Liver (tissue), 9 donors: ENCODE data around the gene CTDSP2. TPM values are rescaled to one million over a fixed set of nuclear protein-coding genes. Genes with fewer than 3 reads are reported as not detected.

Experiments used
- DNase-seq: peaks from one replicate; pipeline ENCODE4 v3.0.0-alpha.2; 2017; ENCODE audit warnings: low spot score
- H3K27ac ChIP-seq, 2 donors: one replicate each; pipeline ENCODE4 v1.7.0; 2013; ENCODE audit warnings: inconsistent platforms in 2 of 2, low read length in 2 of 2, control low read depth in 1 of 2, low read depth in 1 of 2, mild to moderate bottlenecking in 1 of 2
- H3K27me3 ChIP-seq, 4 donors: one replicate each; pipeline versions ENCODE4 v1.6.1 to v1.7.0; 2013; ENCODE audit warnings: low read length in 3 of 4, inconsistent platforms in 1 of 4, mild to moderate bottlenecking in 1 of 4, moderate library complexity in 1 of 4; ENCODE audit not compliant: control insufficient read depth in 4 of 4, insufficient read depth in 4 of 4
- H3K36me3 ChIP-seq, 4 donors: one replicate each; pipeline versions ENCODE4 v1.6.1 to v1.7.0; 2013; ENCODE audit warnings: low read length in 3 of 4, mild to moderate bottlenecking in 3 of 4, low read depth in 1 of 4, moderate library complexity in 1 of 4; ENCODE audit not compliant: control insufficient read depth in 4 of 4, insufficient read depth in 3 of 4
- H3K4me1 ChIP-seq, 4 donors: one replicate each; pipeline versions ENCODE4 v1.6.1 to v1.7.0; 2013; ENCODE audit warnings: low read length in 3 of 4, mild to moderate bottlenecking in 3 of 4, moderate library complexity in 1 of 4; ENCODE audit not compliant: control insufficient read depth in 4 of 4, insufficient read depth in 4 of 4
- H3K4me3 ChIP-seq, 3 donors: one replicate each; pipeline versions ENCODE4 v1.6.1 to v1.7.0; 2013; ENCODE audit warnings: low read length in 3 of 3, control low read depth in 1 of 3, low read depth in 1 of 3, mild to moderate bottlenecking in 1 of 3
- H3K9ac ChIP-seq, 2 donors: one replicate each; pipeline ENCODE4 v1.7.0; 2013; ENCODE audit warnings: low read length in 2 of 2, mild to moderate bottlenecking in 2 of 2, moderate library complexity in 2 of 2, control low read depth in 1 of 2, low read depth in 1 of 2
- H3K9me3 ChIP-seq, 4 donors: one replicate each; pipeline versions ENCODE4 v1.6.1 to v1.7.0; 2013; ENCODE audit warnings: low read length in 3 of 4; ENCODE audit not compliant: control insufficient read depth in 4 of 4
- EGR1 ChIP-seq, 2 donors: IDR thresholded peaks; 2 replicates each; pipeline ENCODE4 v1.6.1; 2016 to 2018; ENCODE audit warnings: antibody characterized with exemption in 2 of 2, low read depth in 2 of 2
- FOXA1 ChIP-seq: IDR thresholded peaks from 2 replicates; pipeline ENCODE4 v1.6.1; 2016; ENCODE audit warnings: antibody characterized with exemption
- FOXA2 ChIP-seq: IDR thresholded peaks from 2 replicates; pipeline ENCODE4 v1.6.1; 2016; ENCODE audit warnings: antibody characterized with exemption
- GABPA ChIP-seq, 2 donors: IDR thresholded peaks in 1 of 2; conservative IDR thresholded peaks in 1 of 2; 2 replicates each; pipeline ENCODE4 v1.6.1; 2016; ENCODE audit warnings: antibody characterized with exemption in 2 of 2, mild to moderate bottlenecking in 1 of 2, moderate library complexity in 1 of 2
- HNF4A ChIP-seq, 2 donors: conservative IDR thresholded peaks; 2 replicates each; pipeline ENCODE4 v1.6.1; 2016; ENCODE audit warnings: antibody characterized with exemption in 2 of 2, mild to moderate bottlenecking in 2 of 2
- HNF4G ChIP-seq: IDR thresholded peaks from 2 replicates; pipeline ENCODE4 v1.6.1; 2016; ENCODE audit warnings: antibody characterized with exemption
- JUND ChIP-seq, 2 donors: IDR thresholded peaks; 2 replicates each; pipeline ENCODE4 v1.6.1; 2016; ENCODE audit warnings: antibody characterized with exemption in 2 of 2
- NR2F2 ChIP-seq: IDR thresholded peaks from 2 replicates; pipeline ENCODE4 v1.6.1; 2016; ENCODE audit warnings: antibody characterized with exemption
- RAD21 ChIP-seq, 2 donors: IDR thresholded peaks; 2 replicates each; pipeline ENCODE4 v1.6.1; 2016; ENCODE audit warnings: antibody characterized with exemption in 2 of 2, mild to moderate bottlenecking in 2 of 2
- RXRA ChIP-seq, 2 donors: IDR thresholded peaks; 2 replicates each; pipeline ENCODE4 v1.6.1; 2017 to 2018; ENCODE audit warnings: antibody characterized with exemption in 2 of 2, mild to moderate bottlenecking in 1 of 2
- SP1 ChIP-seq: IDR thresholded peaks from 2 replicates; pipeline ENCODE4 v1.6.1; 2018; ENCODE audit warnings: antibody characterized with exemption, mild to moderate bottlenecking
- TAF1 ChIP-seq: conservative IDR thresholded peaks from 2 replicates; pipeline ENCODE4 v1.6.1; 2016; ENCODE audit warnings: antibody characterized with exemption, mild to moderate bottlenecking
- YY1 ChIP-seq: IDR thresholded peaks from 2 replicates; pipeline ENCODE4 v1.6.1; 2016; ENCODE audit warnings: antibody characterized with exemption, mild to moderate bottlenecking
- WGBS: extraction: QIAGEN DNeasy Blood & Tissue Kit; methylation state at CpG from one replicate; pipeline ENCODE4 v1.1.7; 2013; 5-methylcytosine and 5-hydroxymethylcytosine counted together
- polyA plus RNA-seq, 2 donors: library from polyadenylated mRNA; stranded (reverse) in 1 of 2; unstranded in 1 of 2; fragments of 200-250 nt in 1 of 2; fragments of >200 nt in 1 of 2; fragmentation: Nextera tagmentation in 1 of 2; extraction: Ambion mirVana in 1 of 2; gene quantifications; one replicate each; pipeline versions ENCODE4 v1.2.1 to v1.2.3, GENCODE V29; 2013 to 2015
- total RNA-seq, 2 donors: library from RNA; depleted of rRNA; stranded (reverse); fragments of >200 nt; gene quantifications; one replicate each; pipeline ENCODE4 v1.2.3, GENCODE V29; 2014
- TF ChIP-seq, protein P1 (sequence below): fragments of 150-350 bp; IDR thresholded peaks from 2 replicates; pipeline ENCODE4 v1.5.1; 2017; ENCODE audit warnings: improper control_type of control experiment, low read depth, low read length; ENCODE audit not compliant: missing input control
- TF ChIP-seq, protein P2 (sequence below): IDR thresholded peaks from 2 replicates; pipeline ENCODE4 v1.6.1; 2016; ENCODE audit warnings: antibody characterized with exemption
- TF ChIP-seq, protein P3 (sequence below): IDR thresholded peaks from 2 replicates; pipeline ENCODE4 v1.6.1; 2016; ENCODE audit warnings: antibody characterized with exemption
- TF ChIP-seq, protein P4 (sequence below): IDR thresholded peaks from 2 replicates; pipeline ENCODE4 v1.6.1; 2016; ENCODE audit warnings: antibody characterized with exemption
- TF ChIP-seq, protein P5 (sequence below): IDR thresholded peaks from 2 replicates; pipeline ENCODE4 v1.6.1; 2016; ENCODE audit warnings: antibody characterized with exemption, mild to moderate bottlenecking
- donor health status: healthy.
- donor health status: healthy.
- donor health status: healthy.
- donor health status: healthy.
- donor health status: healthy.

CTDSP2 gene
- total and polyA plus RNA-seq, 4 donors: 20.1 to 60.9 (median 43.7) TPM

DNA sequence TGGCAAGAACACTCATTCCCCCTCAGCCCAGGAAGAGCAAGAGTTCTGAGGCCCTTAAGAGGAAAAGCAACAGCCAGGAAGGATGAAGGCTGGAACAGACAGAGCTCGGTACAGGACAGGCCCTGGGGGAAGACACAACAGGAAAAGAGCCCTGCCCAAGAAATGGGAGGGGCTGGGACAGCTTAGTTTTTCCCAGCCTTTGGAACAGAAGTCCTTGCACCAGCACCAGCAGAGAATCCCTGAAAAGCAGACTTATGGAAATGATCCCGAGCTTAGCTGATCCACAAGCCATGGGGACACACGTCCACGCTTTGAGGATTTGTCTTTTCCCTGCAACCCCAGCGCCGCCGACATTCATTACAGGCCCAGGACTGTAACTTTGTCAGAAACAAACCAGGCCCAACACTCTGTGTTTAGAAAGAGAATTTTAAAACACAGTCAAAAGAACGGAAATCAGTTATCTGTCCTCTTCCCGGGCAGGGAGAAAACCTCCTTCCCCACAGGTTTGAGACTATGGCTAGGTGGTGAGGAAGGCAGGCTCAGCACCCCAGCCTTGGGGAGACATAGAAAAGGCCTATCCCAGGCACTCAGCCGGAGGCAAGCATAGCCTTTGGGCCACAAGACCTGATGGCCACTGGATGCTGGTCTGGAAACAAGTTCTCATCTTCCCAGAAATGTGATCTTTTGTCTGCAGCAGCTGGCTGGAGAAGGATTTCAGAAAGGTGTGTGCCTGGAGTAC, 24.0 kb downstream of the CTDSP2 start:
- H3K9ac ChIP-seq: no peak overlapping the region
- no peak for DNase-seq
- peaks cover 3 to 34% (median 9%) of the 10 kb centered on the region in 4 donors for H3K4me1 ChIP-seq
- WGBS: 85% methylated on average over 10 of the region's 10 CpGs
- H3K9me3 ChIP-seq: no peaks in the 10 kb centered on the region
- no peak overlapping the region for H3K4me3 ChIP-seq
- TF ChIP-seq JUND (IDR thresholded peaks at IDR 0.05) (no peak), RXRA (IDR thresholded peaks at IDR 0.05) (no peak), FOXA2 (no peak), NR2F2 (no peak), GABPA (IDR thresholded peaks at IDR 0.05 in 1 of 2, conservative IDR thresholded peaks at IDR 0.05 in 1 of 2) (no peak), EGR1 (IDR thresholded peaks at IDR 0.05; ENCODE audit: low read depth in 2 of 2) (no peak), TAF1 (no peak), FOXA1 (no peak), HNF4G (no peak), HNF4A (conservative IDR thresholded peaks at IDR 0.05) (no peak), RAD21 (IDR thresholded peaks at IDR 0.05) (no peak), SP1 (no peak), YY1 (no peak)
- TF ChIP-seq, protein P1, sequence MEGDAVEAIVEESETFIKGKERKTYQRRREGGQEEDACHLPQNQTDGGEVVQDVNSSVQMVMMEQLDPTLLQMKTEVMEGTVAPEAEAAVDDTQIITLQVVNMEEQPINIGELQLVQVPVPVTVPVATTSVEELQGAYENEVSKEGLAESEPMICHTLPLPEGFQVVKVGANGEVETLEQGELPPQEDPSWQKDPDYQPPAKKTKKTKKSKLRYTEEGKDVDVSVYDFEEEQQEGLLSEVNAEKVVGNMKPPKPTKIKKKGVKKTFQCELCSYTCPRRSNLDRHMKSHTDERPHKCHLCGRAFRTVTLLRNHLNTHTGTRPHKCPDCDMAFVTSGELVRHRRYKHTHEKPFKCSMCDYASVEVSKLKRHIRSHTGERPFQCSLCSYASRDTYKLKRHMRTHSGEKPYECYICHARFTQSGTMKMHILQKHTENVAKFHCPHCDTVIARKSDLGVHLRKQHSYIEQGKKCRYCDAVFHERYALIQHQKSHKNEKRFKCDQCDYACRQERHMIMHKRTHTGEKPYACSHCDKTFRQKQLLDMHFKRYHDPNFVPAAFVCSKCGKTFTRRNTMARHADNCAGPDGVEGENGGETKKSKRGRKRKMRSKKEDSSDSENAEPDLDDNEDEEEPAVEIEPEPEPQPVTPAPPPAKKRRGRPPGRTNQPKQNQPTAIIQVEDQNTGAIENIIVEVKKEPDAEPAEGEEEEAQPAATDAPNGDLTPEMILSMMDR: no peak
- TF ChIP-seq, protein P2, sequence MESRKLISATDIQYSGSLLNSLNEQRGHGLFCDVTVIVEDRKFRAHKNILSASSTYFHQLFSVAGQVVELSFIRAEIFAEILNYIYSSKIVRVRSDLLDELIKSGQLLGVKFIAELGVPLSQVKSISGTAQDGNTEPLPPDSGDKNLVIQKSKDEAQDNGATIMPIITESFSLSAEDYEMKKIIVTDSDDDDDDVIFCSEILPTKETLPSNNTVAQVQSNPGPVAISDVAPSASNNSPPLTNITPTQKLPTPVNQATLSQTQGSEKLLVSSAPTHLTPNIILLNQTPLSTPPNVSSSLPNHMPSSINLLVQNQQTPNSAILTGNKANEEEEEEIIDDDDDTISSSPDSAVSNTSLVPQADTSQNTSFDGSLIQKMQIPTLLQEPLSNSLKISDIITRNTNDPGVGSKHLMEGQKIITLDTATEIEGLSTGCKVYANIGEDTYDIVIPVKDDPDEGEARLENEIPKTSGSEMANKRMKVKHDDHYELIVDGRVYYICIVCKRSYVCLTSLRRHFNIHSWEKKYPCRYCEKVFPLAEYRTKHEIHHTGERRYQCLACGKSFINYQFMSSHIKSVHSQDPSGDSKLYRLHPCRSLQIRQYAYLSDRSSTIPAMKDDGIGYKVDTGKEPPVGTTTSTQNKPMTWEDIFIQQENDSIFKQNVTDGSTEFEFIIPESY: no peak
- TF ChIP-seq, protein P3, sequence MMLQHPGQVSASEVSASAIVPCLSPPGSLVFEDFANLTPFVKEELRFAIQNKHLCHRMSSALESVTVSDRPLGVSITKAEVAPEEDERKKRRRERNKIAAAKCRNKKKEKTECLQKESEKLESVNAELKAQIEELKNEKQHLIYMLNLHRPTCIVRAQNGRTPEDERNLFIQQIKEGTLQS: no peak
- TF ChIP-seq, protein P4, sequence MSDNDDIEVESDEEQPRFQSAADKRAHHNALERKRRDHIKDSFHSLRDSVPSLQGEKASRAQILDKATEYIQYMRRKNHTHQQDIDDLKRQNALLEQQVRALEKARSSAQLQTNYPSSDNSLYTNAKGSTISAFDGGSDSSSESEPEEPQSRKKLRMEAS: no peak
- TF ChIP-seq, protein P5, sequence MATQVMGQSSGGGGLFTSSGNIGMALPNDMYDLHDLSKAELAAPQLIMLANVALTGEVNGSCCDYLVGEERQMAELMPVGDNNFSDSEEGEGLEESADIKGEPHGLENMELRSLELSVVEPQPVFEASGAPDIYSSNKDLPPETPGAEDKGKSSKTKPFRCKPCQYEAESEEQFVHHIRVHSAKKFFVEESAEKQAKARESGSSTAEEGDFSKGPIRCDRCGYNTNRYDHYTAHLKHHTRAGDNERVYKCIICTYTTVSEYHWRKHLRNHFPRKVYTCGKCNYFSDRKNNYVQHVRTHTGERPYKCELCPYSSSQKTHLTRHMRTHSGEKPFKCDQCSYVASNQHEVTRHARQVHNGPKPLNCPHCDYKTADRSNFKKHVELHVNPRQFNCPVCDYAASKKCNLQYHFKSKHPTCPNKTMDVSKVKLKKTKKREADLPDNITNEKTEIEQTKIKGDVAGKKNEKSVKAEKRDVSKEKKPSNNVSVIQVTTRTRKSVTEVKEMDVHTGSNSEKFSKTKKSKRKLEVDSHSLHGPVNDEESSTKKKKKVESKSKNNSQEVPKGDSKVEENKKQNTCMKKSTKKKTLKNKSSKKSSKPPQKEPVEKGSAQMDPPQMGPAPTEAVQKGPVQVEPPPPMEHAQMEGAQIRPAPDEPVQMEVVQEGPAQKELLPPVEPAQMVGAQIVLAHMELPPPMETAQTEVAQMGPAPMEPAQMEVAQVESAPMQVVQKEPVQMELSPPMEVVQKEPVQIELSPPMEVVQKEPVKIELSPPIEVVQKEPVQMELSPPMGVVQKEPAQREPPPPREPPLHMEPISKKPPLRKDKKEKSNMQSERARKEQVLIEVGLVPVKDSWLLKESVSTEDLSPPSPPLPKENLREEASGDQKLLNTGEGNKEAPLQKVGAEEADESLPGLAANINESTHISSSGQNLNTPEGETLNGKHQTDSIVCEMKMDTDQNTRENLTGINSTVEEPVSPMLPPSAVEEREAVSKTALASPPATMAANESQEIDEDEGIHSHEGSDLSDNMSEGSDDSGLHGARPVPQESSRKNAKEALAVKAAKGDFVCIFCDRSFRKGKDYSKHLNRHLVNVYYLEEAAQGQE: no peak
- peaks cover 19 to 57% (median 51%) of the 10 kb centered on the region in 4 donors for H3K36me3 ChIP-seq
- H3K27me3 ChIP-seq: no peaks in the 10 kb centered on the region
- no peak overlapping the region for H3K27ac ChIP-seq
